Measurements from ENCODE around the gene BRME1. TPM values are rescaled to one million over a fixed set of nuclear protein-coding genes. Genes with fewer than 3 reads are reported as not detected.
A peak's percentile ranks its signal among the peaks of the same experiment; 100 is the strongest.

Gene BRME1
- total and polyA plus RNA-seq, 2 of the 13 experiments (the other 11 are each of a cell fraction or from before 2014, with no cell fraction given), result 0.74 to 1.5 TPM

DNA sequence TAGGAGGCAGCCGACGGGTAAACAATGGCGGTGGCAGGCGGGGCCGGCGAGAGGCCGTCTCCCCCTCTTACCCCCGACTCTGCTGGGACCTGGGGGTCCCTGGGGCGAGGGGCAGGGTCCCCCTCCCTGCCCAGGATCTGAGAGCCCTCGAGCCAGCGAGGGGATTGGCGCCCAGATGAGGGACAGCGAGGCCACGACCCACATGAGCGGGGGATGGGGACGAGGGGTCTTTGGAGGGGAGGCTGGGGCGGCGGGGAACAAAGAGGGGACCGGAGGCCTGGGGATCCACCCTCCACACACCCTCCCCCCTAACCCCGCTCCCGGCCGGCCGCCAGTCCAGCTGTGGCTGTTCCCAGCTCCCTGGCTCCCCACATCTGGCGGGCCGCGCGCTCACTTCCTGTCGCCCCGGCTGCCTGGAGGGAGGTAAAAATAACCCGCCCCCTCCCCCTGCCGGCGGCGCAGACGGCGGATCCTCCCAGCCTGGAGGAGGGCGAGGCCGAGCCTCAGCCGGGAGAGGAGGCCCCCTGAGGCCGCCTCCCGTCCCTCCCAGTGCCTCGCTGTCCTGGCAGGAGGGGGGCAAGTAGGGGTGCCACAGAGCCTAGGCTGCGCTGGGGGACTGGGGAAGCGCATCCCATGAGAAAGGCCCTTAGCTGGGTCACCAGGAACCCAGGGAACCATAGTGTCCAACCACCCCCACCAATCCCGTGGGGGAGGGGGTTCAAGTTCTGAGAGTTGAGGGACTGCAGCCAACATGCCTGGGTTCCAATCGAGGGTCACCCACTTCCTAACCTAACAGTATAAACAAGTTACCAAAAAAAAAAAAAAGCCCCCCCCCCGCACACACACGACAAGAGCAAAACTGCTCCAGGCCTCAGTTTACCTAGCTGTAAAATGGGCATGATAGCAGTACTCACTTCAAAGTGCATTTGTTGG lies 58.2 kb downstream of the BRME1 start (continued):
- TF ChIP-seq ZNF350 (CRISPR knock-in tag; IDR thresholded peaks at IDR 0.05; ENCODE audit: borderline replicate concordance, low read depth), result no peak
- no peak; the same call in 1 of the 2 replicates for TF ChIP-seq REPIN1 (CRISPR knock-in tag; IDR thresholded peaks at IDR 0.05; ENCODE audit: borderline replicate concordance, low read depth)
- no peak for TF ChIP-seq CREM (IDR thresholded peaks at IDR 0.05)
- no peak for TF ChIP-seq CREM (CRISPR knock-in tag; IDR thresholded peaks at IDR 0.05)
- TF ChIP-seq ELF4 (CRISPR knock-in tag; IDR thresholded peaks at IDR 0.05; ENCODE audit: borderline replicate concordance), result no peak
- 0 out of 2 replicates have a peak, but pooled peaks have one; percentile 23 for TF ChIP-seq GABPA (IDR thresholded peaks at IDR 0.05; ENCODE audit: low read depth, low read length)
- TF ChIP-seq GABPA (CRISPR knock-in tag; IDR thresholded peaks at IDR 0.05; ENCODE audit: low read depth), result peak; percentile 79
- no peak for TF ChIP-seq NR2F1 (CRISPR knock-in tag; IDR thresholded peaks at IDR 0.05)
- TF ChIP-seq POLR2AphosphoS5 (IDR thresholded peaks at IDR 0.05; ENCODE audit: low read depth, low read length), result peak; percentile 34; the same call in 1 of the 2 replicates
- TF ChIP-seq, protein P1, sequence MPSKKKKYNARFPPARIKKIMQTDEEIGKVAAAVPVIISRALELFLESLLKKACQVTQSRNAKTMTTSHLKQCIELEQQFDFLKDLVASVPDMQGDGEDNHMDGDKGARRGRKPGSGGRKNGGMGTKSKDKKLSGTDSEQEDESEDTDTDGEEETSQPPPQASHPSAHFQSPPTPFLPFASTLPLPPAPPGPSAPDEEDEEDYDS (CRISPR knock-in tag; IDR thresholded peaks at IDR 0.05), result 0 out of 2 replicates have a peak, but pooled peaks have one; percentile 38
- TF ChIP-seq, protein P2, sequence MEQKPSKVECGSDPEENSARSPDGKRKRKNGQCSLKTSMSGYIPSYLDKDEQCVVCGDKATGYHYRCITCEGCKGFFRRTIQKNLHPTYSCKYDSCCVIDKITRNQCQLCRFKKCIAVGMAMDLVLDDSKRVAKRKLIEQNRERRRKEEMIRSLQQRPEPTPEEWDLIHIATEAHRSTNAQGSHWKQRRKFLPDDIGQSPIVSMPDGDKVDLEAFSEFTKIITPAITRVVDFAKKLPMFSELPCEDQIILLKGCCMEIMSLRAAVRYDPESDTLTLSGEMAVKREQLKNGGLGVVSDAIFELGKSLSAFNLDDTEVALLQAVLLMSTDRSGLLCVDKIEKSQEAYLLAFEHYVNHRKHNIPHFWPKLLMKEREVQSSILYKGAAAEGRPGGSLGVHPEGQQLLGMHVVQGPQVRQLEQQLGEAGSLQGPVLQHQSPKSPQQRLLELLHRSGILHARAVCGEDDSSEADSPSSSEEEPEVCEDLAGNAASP (CRISPR knock-in tag; IDR thresholded peaks at IDR 0.05; ENCODE audit: borderline replicate concordance), result peak; percentile 32; the same call in 1 of the 2 replicates
- no peak; the same call in 1 of the 2 replicates for TF ChIP-seq FOXA3 (CRISPR knock-in tag; IDR thresholded peaks at IDR 0.05)
- TF ChIP-seq, protein P3, sequence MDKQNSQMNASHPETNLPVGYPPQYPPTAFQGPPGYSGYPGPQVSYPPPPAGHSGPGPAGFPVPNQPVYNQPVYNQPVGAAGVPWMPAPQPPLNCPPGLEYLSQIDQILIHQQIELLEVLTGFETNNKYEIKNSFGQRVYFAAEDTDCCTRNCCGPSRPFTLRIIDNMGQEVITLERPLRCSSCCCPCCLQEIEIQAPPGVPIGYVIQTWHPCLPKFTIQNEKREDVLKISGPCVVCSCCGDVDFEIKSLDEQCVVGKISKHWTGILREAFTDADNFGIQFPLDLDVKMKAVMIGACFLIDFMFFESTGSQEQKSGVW (CRISPR knock-in tag; IDR thresholded peaks at IDR 0.05; ENCODE audit: borderline replicate concordance), result no peak
- TF ChIP-seq JUND (CRISPR knock-in tag; IDR thresholded peaks at IDR 0.05), result no peak
- TF ChIP-seq WIZ (CRISPR knock-in tag; IDR thresholded peaks at IDR 0.05), result no peak
- TF ChIP-seq ZNF441 (CRISPR knock-in tag; IDR thresholded peaks at IDR 0.05; ENCODE audit: borderline replicate concordance), result 0 out of 2 replicates have a peak, but pooled peaks have one; percentile 36
- no peak for TF ChIP-seq ATAD3A (CRISPR knock-in tag; IDR thresholded peaks at IDR 0.05)
- TF ChIP-seq ZFX (CRISPR knock-in tag; IDR thresholded peaks at IDR 0.05; ENCODE audit: low read depth), result no peak; the same call in 1 of the 2 replicates
- no peak for TF ChIP-seq TP53 (CRISPR knock-in tag; conservative IDR thresholded peaks at IDR 0.05)
- TF ChIP-seq ZNF367 (CRISPR knock-in tag; IDR thresholded peaks at IDR 0.05; ENCODE audit: borderline replicate concordance), result no peak
- TF ChIP-seq ZC3H4 (CRISPR knock-in tag; IDR thresholded peaks at IDR 0.05; ENCODE audit: borderline replicate concordance), result no peak
- TF ChIP-seq FOXM1 (CRISPR knock-in tag; IDR thresholded peaks at IDR 0.05), result no peak
